22Rv1 (cell line): ENCODE results near the gene PRDM8.

Source experiments
- ZFX ChIP-seq: fragments of 450-650 bp; IDR thresholded peaks from 2 replicates; pipeline ENCODE4 v1.6.1; 2017; ENCODE audit warnings: antibody characterized with exemption, borderline replicate concordance
- TF ChIP-seq, protein P1 (sequence below): fragments of 450-650 bp; IDR thresholded peaks from 2 replicates; pipeline ENCODE4 v1.5.1; 2017; ENCODE audit warnings: mild to moderate bottlenecking

- TF ChIP-seq, protein P1, sequence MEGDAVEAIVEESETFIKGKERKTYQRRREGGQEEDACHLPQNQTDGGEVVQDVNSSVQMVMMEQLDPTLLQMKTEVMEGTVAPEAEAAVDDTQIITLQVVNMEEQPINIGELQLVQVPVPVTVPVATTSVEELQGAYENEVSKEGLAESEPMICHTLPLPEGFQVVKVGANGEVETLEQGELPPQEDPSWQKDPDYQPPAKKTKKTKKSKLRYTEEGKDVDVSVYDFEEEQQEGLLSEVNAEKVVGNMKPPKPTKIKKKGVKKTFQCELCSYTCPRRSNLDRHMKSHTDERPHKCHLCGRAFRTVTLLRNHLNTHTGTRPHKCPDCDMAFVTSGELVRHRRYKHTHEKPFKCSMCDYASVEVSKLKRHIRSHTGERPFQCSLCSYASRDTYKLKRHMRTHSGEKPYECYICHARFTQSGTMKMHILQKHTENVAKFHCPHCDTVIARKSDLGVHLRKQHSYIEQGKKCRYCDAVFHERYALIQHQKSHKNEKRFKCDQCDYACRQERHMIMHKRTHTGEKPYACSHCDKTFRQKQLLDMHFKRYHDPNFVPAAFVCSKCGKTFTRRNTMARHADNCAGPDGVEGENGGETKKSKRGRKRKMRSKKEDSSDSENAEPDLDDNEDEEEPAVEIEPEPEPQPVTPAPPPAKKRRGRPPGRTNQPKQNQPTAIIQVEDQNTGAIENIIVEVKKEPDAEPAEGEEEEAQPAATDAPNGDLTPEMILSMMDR: peak; percentile 76
- TF ChIP-seq ZFX: no peak
Measured at GRCh38 chr4:80215449-80216052, 18.2 kb downstream of the PRDM8 start.
